Measurements from ENCODE around the gene HEATR1. TPM values are rescaled to one million over a fixed set of nuclear protein-coding genes. Genes with fewer than 3 reads are reported as not detected.

HEATR1 gene
- total and polyA plus RNA-seq, 2 donors from 2014 or later = 2.9 to 34.4 TPM

DNA sequence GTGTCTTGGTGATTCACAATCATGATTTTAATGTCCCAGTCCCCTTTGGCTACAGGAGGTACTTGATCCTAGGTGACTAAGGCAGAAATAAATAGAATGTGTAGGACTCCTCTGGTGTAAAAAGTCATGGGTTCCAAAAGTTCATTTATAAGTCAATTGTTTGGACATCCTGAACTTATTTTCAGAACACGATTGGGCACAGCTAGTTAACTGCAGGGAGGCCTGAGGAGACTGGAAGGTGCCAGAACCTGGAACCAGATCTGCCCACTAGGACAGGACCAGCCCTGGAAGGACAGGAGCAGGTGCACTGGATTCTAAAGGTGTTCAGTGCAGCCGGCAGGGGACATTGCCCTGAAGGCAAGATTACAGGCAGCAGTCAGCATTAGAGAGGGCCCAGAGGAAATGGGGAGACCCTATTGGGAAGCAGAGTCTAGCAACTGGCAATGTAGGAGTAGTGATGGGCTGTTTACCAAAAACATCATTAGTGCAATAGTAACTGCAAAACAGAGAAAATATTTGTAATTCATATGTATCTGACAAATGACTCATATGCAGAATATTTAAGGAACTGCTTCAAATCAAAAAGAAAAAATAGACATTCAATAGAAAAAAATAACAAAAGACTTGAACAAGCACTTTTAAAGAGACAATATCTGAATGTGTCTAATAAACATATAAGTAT lies 23.6 kb upstream of the HEATR1 start:
- Histone ChIP-seq H3K36me3 (ENCODE audit: control insufficient read depth in 2 of 3, insufficient read depth in 3 of 3, low read length in 3 of 3) (no peaks in the 10 kb centered on the region), H3K9me3 (ENCODE audit: control insufficient read depth in 2 of 3, insufficient read depth in 1 of 3, low read length in 3 of 3) (no peaks in the 10 kb centered on the region), H3K4me1 (ENCODE audit: control insufficient read depth in 2 of 3, insufficient read depth in 2 of 3, low read depth in 1 of 3, low read length in 3 of 3) (no peaks in the 10 kb centered on the region), H3K9ac (ENCODE audit: low read length in 3 of 3) (no peak overlapping the region), H3K4me3 (ENCODE audit: low read length in 3 of 3) (no peak overlapping the region), H3K27me3 (ENCODE audit: control insufficient read depth, insufficient read depth, low read length) (no peaks in the 10 kb centered on the region), H3K27ac (ENCODE audit: low read depth in 2 of 2, low read length in 2 of 2) (no peak overlapping the region)
- intact Hi-C loops (cut with DNase I) = no loop called here
- no peak for FAIRE-seq
- DNase-seq = no peak
- no peak for TF ChIP-seq CTCF (IDR thresholded peaks at IDR 0.05; ENCODE audit: borderline replicate concordance, extremely low read depth, insufficient read depth)

DNA sequence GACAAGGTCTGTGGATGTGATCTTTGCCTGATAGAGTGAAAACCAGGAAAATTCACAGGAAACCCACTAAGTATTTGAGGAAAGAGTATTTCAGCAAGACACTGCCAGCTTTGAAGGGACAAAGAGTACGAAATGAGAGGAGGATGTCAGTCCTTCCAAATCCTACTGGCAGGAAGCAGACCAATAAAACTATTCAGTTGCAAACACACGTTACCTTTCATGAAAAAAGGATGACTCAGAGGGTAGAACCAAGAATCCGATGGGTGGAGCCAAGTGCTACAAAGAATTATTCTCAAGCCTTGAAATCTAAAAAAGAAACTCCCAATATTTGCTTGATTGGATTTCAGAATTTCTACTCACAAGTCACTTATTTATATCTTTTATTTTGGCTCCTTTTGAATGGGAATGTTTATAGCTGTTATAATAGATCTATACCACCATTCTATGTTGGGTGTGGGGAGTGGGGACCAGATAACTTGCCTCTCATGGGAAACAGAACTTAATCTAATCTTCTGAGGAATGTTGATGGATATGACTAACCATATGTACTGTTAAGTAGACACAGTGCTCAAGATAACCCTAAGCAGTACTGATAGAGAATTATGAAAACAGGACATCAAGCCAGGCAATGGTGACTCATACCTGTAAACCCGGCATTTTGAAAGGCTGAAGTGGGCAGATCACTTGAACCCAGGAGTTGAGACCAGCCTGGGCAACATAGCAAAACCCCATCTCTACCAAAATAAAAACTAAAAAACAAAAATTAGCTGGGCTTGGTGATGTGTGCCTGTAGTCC lies 19.3 kb upstream of the HEATR1 start:
- intact Hi-C loops (cut with DNase I) = no loop called here

DNA sequence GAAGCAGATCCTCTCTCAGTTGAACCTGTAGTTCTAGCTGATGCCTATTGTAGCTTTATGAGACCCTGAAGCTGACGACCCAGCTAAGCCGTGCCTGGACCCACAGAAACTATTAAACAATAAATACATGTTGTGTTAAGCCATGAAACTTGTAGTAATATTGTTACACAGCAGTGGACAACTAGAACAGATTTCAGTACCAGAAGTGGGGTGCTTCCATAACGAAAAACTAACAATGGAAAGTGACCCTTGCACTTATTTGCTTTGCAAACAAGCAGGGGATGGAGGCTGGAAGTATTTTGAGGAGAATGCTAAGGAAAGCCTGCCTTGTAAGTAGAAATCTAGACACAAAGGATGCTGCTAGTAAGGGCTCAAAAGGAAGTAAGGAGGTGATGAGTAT lies 18.1 kb upstream of the HEATR1 start:
- intact Hi-C loops (cut with DNase I) = no loop called here
- Histone ChIP-seq H3K9ac (ENCODE audit: low read length in 3 of 3) (no peak overlapping the region), H3K4me3 (ENCODE audit: low read length in 3 of 3) (no peak overlapping the region), H3K36me3 (ENCODE audit: control insufficient read depth in 2 of 3, insufficient read depth in 3 of 3, low read length in 3 of 3) (no peaks in the 10 kb centered on the region), H3K4me1 (ENCODE audit: control insufficient read depth in 2 of 3, insufficient read depth in 2 of 3, low read depth in 1 of 3, low read length in 3 of 3) (no peaks in the 10 kb centered on the region), H3K27ac (ENCODE audit: low read depth in 2 of 2, low read length in 2 of 2) (no peak overlapping the region), H3K9me3 (ENCODE audit: control insufficient read depth in 2 of 3, insufficient read depth in 1 of 3, low read length in 3 of 3) (peaks cover 0 to 3% (median 0%) of the 10 kb centered on the region in 3 donors), H3K27me3 (ENCODE audit: control insufficient read depth, insufficient read depth, low read length) (no peaks in the 10 kb centered on the region)
- no peak for FAIRE-seq
- no peak for TF ChIP-seq CTCF (IDR thresholded peaks at IDR 0.05; ENCODE audit: borderline replicate concordance, extremely low read depth, insufficient read depth)
- DNase-seq = no peak

More for the DNA sequence above, 19.3 kb upstream of the HEATR1 start:
- Histone ChIP-seq H3K4me3 (ENCODE audit: low read length in 3 of 3) (no peak overlapping the region), H3K36me3 (ENCODE audit: control insufficient read depth in 2 of 3, insufficient read depth in 3 of 3, low read length in 3 of 3) (no peaks in the 10 kb centered on the region), H3K9ac (ENCODE audit: low read length in 3 of 3) (no peak overlapping the region), H3K4me1 (ENCODE audit: control insufficient read depth in 2 of 3, insufficient read depth in 2 of 3, low read depth in 1 of 3, low read length in 3 of 3) (no peaks in the 10 kb centered on the region), H3K27me3 (ENCODE audit: control insufficient read depth, insufficient read depth, low read length) (no peaks in the 10 kb centered on the region), H3K27ac (ENCODE audit: low read depth in 2 of 2, low read length in 2 of 2) (no peak overlapping the region), H3K9me3 (ENCODE audit: control insufficient read depth in 2 of 3, insufficient read depth in 1 of 3, low read length in 3 of 3) (peaks cover 0 to 3% (median 0%) of the 10 kb centered on the region in 3 donors)
- DNase-seq (no peak), FAIRE-seq (no peak)
- no peak for TF ChIP-seq CTCF (IDR thresholded peaks at IDR 0.05; ENCODE audit: borderline replicate concordance, extremely low read depth, insufficient read depth)

All from kidney (tissue), 14 donors.